ENCODE measurements around the gene KRTAP10-2. TPM values are rescaled to one million over a fixed set of nuclear protein-coding genes. Genes with fewer than 3 reads are reported as not detected.

KRTAP10-2 gene
- total RNA-seq, 1 experiment from 2014 or later: not detected

DNA sequence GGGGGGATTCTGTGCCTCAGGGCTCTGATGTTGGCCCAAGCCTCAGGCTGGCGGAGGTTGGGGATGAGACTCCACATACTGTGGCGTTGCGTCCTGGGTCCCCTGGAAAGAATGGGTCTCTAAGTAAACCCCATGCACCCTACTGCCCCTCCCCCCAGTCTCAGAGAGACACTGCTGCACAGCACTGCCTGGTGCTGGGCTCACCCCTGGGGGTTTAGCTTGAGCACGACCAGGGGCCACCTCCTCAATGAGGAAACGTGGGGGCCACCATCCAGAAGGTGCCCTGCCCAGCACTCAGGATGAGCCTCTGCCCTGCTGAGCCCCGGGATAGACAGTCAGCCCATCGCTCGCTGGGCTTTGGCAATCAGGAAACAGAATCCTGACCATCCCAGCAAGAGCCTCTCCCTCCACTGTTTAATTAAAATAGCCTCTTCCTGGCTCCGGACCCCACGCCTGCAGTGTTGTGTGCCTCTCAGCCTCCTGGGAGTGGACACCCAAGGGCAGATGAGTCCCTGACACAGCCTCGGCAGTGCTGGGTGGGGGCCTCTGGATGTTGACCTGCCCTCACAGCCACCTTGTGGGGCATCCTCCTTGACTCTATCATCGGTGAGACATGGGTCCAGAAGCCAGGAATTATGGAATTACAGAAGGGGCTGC, 18.7 kb upstream of the KRTAP10-2 start:
- Histone ChIP-seq H4K5ac (ENCODE audit: insufficient read length, low read depth, low read length) (no peak overlapping the region), H3K27me3 (ENCODE audit: insufficient read depth, low read length) (no peaks in the 10 kb centered on the region), H4K20me1 (ENCODE audit: control insufficient read depth, insufficient read depth, insufficient read length) (no peaks in the 10 kb centered on the region), H2BK15ac (ENCODE audit: low read depth, low read length) (no peak overlapping the region), H3K79me2 (ENCODE audit: insufficient read depth, low read length) (no peaks in the 10 kb centered on the region), H2BK5ac (ENCODE audit: insufficient read length, low read length) (no peak overlapping the region), H2BK120ac (ENCODE audit: low read depth, low read length, poor library complexity, severe bottlenecking) (no peak overlapping the region), H3T11ph (ENCODE audit: low read length) (no peak overlapping the region), H3K9me3 (ENCODE audit: control insufficient read depth, low read depth, low read length) (no peaks in the 10 kb centered on the region), H3K4ac (ENCODE audit: low read depth, low read length) (no peak overlapping the region), H3K27ac (ENCODE audit: insufficient read length, low read depth, low read length) (no peak overlapping the region), H3K18ac (ENCODE audit: insufficient read length, low read depth, low read length) (no peak overlapping the region), H3K79me1 (ENCODE audit: insufficient read depth, low read depth, low read length, poor library complexity, severe bottlenecking) (no peaks in the 10 kb centered on the region), H3K23ac (ENCODE audit: insufficient read length, low read depth, low read length) (no peak overlapping the region), H2AK5ac (ENCODE audit: insufficient read length, low read length) (no peak overlapping the region), H3K14ac (ENCODE audit: insufficient read depth, low read length) (no peak overlapping the region), H4K91ac (ENCODE audit: insufficient read length, low read depth, low read length) (no peak overlapping the region), H3K4me2 (ENCODE audit: insufficient read depth, insufficient read length, low read length) (no peak overlapping the region), H2BK12ac (ENCODE audit: insufficient read length, low read depth, low read length) (no peak overlapping the region), H2BK20ac (ENCODE audit: low read depth, low read length, poor library complexity, severe bottlenecking) (no peak overlapping the region), H3K9ac (ENCODE audit: extremely low read depth, insufficient read length, low read length) (no peak overlapping the region), H3K4me1 (ENCODE audit: insufficient read depth, low read length) (no peaks in the 10 kb centered on the region), H2AFZ (ENCODE audit: low read length) (no peak overlapping the region), H4K8ac (replicated peaks; ENCODE audit: insufficient read length, low read depth, low read length) (no peak overlapping the region), H3K23me2 (ENCODE audit: insufficient read length, low read depth, low read length, poor library complexity, severe bottlenecking) (no peaks in the 10 kb centered on the region), H3K56ac (ENCODE audit: insufficient read length, low read depth, low read length) (no peak overlapping the region)
- TF ChIP-seq, protein P1, sequence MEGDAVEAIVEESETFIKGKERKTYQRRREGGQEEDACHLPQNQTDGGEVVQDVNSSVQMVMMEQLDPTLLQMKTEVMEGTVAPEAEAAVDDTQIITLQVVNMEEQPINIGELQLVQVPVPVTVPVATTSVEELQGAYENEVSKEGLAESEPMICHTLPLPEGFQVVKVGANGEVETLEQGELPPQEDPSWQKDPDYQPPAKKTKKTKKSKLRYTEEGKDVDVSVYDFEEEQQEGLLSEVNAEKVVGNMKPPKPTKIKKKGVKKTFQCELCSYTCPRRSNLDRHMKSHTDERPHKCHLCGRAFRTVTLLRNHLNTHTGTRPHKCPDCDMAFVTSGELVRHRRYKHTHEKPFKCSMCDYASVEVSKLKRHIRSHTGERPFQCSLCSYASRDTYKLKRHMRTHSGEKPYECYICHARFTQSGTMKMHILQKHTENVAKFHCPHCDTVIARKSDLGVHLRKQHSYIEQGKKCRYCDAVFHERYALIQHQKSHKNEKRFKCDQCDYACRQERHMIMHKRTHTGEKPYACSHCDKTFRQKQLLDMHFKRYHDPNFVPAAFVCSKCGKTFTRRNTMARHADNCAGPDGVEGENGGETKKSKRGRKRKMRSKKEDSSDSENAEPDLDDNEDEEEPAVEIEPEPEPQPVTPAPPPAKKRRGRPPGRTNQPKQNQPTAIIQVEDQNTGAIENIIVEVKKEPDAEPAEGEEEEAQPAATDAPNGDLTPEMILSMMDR (conservative IDR thresholded peaks at IDR 0.05): no peak
- peak overlapping the region in 1 of 3 experiments; percentile 28; a peak in 2 of 7 replicates for H3K27ac Mint-ChIP-seq
- H3K27me3 Mint-ChIP-seq (ENCODE audit: low read depth): peaks cover 20% of the 10 kb centered on the region
- WGBS (ENCODE audit: extremely low coverage, insufficient read length, low lambda C conversion rate): no CpG with 5 or more reads among the region's 12 CpGs
- DNase-seq: no peak
- H3K9me3 Mint-ChIP-seq: peaks cover 19 to 20% of the 10 kb centered on the region in 2 experiments
- peaks cover 4 to 8% of the 10 kb centered on the region in 2 experiments for H3K4me1 Mint-ChIP-seq
- peaks cover 3 to 22% (median 3%) of the 10 kb centered on the region in 3 experiments; a peak in 5 of 7 replicates for H3K36me3 Mint-ChIP-seq (ENCODE audit: insufficient read depth in 1 of 3, low read depth in 3 of 3)
- no peak overlapping the region for H3K4me3 Mint-ChIP-seq
